HG02840 (cell line): Measurements from ENCODE around the gene CKAP5.
A peak's percentile ranks its signal among the peaks of the same experiment; 100 is the strongest.

Source experiments
- ATAC-seq: cut with Tn5 transposase; IDR thresholded peaks from one replicate; pipeline ENCODE4 v1.9.1; 2021; ENCODE audit warnings: mild to moderate bottlenecking, moderate library complexity, moderate number of reproducible peaks; ENCODE audit not compliant: unreplicated experiment, low FRiP score

Gene CKAP5

DNA sequence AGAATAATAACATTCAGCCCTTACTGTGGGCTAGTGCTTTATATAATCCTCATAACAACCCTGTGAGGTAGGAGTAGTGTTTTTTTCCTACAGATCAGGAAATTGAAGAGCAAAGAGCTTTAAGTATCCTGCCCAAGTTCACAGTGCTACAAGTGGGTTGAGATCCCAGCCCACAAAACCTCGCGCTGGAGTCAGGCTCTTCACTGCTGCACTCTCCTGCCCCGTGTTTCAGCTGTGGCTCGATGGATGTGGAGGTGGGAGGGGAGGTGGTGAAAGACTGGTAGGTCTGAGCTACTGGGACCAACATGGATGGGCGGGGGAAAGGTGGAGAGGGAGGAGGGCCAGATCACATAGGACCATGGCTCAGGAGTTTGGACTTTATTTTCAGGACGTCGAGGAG lies 139.2 kb downstream of the CKAP5 start:
- ATAC-seq = no peak

- no peak for ATAC-seq
Observed at GRCh38 chr11:46705070-46705688, 140.9 kb downstream of the CKAP5 start.

- no peak for ATAC-seq
Observed at GRCh38 chr11:46701078-46701654, 144.9 kb downstream of the CKAP5 start.

DNA sequence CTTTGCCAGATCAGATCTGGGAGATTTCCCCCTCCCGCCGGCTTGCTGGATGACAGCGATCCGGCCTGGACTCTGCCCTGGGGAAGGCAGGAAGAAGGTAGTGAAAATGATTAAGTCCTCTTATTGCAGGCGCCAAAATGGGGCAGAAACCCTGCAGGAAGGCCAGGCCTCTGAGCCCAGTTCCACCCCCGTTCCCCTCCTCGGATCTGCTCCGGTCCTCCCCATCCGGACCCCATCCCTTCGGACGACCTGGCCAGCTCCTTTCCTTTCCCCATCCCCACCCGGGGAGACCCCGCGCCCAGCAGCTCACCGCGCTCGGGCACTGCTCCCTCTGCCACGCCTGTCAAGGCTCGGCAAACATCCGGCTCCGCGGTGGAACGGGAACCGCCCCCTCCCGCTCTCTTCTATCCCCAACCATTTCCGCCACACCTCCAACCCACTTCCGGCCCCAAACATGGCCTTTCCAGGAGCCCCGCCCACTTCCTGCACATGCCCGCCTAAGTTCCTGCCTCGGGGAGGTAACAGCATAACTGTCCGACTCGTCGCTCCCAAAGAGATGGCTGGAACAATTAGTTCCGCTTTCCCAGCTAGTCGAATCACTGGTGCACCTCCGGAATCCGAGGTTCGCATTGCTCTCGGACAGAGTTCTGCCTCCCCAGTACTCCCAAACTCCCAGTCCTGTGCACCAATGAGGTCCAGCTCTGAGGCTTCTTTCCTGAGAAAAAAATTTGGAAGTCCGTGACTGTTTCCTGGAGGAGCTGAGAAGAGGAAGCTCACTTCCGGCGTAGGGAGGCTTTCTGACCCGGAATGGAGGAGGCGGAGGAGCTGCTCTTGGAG lies 145.6 kb downstream of the CKAP5 start, which contains the start of the genes ARHGAP1 and ZNF408:
ARHGAP1 (minus strand) TSS at position 379 of the 837 bp plus-strand sequence. CDS start 4,512 bp downstream, outside the sequence.
ZNF408 (plus strand) TSS at position 791 of the 837 bp plus-strand sequence; CDS start at position 808, 17 bp downstream.
- ATAC-seq = peak; percentile 90

DNA sequence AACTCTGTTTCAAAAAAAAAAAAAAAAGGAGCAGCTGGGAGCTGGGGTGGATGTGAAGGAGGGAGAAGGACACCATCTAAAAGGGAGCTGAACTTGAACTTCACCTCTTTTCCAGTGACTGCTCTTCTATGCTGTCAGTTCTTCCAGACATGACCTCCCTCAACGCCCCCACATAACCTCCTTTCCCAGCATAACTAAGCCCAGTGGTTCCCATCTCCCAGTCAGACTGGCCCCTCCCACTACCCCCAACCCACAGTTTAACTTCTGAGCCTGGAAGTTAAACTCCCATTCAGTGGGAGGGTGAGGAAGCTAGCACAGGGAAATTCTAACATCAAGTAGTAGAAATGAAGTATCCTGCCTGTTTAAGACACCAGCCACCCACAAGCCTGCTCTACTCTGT lies 147.5 kb downstream of the CKAP5 start:
- no peak for ATAC-seq

DNA sequence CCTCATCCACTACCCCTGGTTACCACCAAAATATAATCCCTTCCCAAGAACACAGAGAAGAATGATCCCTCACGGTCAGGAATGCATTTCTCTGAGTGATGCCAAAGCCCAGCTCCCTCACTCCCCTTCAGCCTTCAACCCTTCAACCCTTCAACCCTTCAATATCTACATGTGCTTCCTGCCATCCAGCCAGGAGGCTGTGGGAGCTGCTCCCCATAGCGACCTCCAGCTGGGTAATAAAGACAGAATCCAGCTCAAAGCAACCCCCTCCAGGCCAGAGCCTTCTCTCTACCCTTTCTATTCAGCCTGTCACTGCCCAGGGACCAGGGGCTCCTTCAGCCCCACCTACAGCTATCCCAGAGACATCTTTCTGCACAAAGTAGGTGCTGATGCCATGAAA lies 148.4 kb downstream of the CKAP5 start:
- no peak for ATAC-seq

DNA sequence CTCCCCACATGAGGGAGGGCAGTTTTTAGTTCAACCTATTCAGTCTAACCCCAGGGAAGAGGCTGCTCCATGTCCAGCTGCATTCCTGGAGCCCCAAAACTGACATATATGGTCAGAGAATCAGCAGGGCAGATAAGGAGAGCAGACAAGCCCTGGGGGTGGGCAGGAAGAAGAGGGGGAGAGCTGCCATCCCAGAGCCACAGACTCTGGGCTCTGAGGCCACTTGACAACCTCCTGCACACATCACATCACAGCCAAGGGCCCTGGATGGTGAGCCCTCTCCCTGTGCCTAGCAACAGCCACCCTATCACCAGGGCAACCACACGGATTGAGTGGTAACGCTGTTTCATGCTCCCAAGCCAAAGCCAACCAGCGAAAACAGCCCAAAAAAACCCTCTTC lies 148.8 kb downstream of the CKAP5 start:
- ATAC-seq = no peak

- no peak for ATAC-seq
Observed at GRCh38 chr11:46696212-46696558, 149.9 kb downstream of the CKAP5 start.

DNA sequence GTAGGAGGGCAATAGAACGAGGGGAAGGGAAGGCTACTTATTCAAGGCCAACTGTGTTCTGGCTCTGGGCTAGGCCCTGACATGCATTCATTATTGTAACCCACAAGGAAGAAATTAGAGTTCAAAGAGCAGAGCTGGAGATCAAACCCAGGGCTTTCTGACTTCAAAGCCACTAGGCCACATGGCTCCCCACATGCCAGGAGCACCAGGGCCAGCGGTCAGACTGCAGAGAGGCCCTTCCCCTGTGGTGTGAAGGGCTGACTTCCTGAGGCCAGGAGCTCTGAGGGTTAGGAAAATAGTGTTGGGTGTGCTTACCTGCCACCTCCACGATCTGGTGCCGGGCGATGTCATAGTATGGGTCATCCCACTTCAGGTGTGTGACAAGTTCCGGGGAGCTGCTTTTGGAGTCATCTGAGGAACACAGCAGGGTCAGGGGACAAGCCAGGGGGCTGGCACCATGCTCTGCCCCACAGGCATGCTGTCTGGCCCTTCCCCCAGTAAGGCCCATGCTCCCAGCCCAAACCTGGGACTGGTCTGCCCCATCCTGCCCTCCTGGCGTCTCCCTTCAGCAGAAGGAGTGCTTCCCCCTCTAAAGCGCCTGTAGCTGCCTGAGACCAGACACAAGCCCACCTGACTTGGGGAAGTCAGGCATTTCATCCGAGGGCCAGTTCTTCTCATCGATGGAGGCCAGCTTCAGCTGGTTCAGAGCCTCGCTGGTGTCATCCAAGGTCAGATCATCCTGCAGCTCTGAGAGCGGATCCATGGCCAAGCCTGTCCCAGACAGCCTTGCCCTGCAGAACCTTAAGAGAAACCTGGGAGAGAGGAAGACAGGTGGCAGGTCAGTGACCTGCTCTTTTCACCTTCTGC lies 150.5 kb downstream of the CKAP5 start:
- no peak for ATAC-seq

- no peak for ATAC-seq
Observed at GRCh38 chr11:46694607-46695006, 151.5 kb downstream of the CKAP5 start.

DNA sequence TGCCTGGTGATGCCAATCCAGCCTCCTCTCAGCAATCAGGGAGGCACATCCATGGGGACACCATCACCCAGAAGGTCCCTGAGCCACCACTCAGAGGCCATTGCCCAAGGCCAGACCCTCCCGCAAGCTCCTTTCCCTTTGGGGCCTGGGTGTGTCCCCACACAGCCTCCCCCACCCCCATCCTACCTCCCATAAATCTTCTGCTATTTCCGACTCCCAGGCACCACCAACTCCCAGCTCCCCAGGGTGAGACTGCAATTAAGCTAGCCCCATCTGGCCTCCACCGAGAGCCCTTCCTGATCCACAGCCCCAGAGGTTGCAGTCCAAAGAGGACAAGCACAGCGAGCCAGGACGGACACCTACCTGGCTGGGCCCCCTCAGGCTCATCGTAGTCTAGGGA lies 152.0 kb downstream of the CKAP5 start:
- no peak for ATAC-seq

DNA sequence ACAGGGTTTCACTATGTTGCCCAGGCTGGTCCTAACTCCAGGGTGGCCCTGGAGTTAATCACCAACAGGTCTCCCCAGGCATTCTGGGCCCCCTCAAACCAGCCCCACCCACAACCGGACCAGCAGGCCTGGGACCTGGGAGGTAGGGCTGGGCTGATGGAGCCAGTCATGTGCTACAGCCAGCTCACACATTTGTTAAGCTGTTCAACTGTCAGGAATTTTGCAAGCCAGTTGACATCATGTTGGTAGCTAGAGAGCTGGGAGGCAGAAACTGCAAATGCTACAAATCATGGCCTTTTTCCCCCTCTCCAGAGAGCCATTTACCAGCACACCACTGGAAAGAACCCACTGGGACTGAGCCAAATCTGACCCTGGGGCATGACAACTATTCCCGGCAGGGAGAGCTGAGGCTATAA lies 152.5 kb downstream of the CKAP5 start:
- no peak for ATAC-seq
